CD4-positive, alpha-beta T cell treated with Interleukin-6 for 4 hours (primary cell): Measurements from ENCODE around the gene DPP10.
"Not testable (repeated sequence)": the region's sequence is repeated elsewhere in the genome, so short reads cannot be mapped to it uniquely, and the experiment has no call there.

Experiments used
- DNase-seq: peaks from one replicate; pipeline ENCODE4 v3.0.0-alpha.2; 2020; ENCODE audit warnings: mixed read lengths

Gene DPP10

GRCh38 chr2:114517580-114517979 is 75.1 kb downstream of the DPP10 start:
- DNase-seq: no peak

- DNase-seq: no peak
These were observed 76.3 kb downstream of the DPP10 start for GRCh38 chr2:114518738-114519137.

- not testable (repeated sequence) for DNase-seq
These were observed 80.2 kb downstream of the DPP10 start for GRCh38 chr2:114522612-114523011.

- DNase-seq: no peak
These were observed 83.5 kb downstream of the DPP10 start for GRCh38 chr2:114525955-114526354.

GRCh38 chr2:114526841-114527240 is 84.4 kb downstream of the DPP10 start:
- no peak for DNase-seq

GRCh38 chr2:114527330-114527983 is 85.0 kb downstream of the DPP10 start:
- no peak for DNase-seq

- DNase-seq: no peak
These were observed 92.0 kb downstream of the DPP10 start for GRCh38 chr2:114534116-114535084.

- no peak for DNase-seq
These were observed 95.3 kb downstream of the DPP10 start for GRCh38 chr2:114537777-114538176.

- DNase-seq: no peak
These were observed 100.3 kb downstream of the DPP10 start for GRCh38 chr2:114542695-114543094.

- DNase-seq: no peak
These were observed 100.9 kb downstream of the DPP10 start for GRCh38 chr2:114543236-114543766.

GRCh38 chr2:114545052-114545451 is 102.6 kb downstream of the DPP10 start:
- no peak for DNase-seq

GRCh38 chr2:114546531-114546930 is 104.1 kb downstream of the DPP10 start:
- no peak for DNase-seq

- no peak for DNase-seq
These were observed 105.7 kb downstream of the DPP10 start for GRCh38 chr2:114548151-114548550.

- no peak for DNase-seq
These were observed 107.9 kb downstream of the DPP10 start for GRCh38 chr2:114550364-114550763.

- DNase-seq: no peak
These were observed 108.7 kb downstream of the DPP10 start for GRCh38 chr2:114550895-114551793.

- DNase-seq: no peak
These were observed 110.6 kb downstream of the DPP10 start for GRCh38 chr2:114553027-114553426.

- no peak for DNase-seq
These were observed 126.7 kb downstream of the DPP10 start for GRCh38 chr2:114569166-114569565.

GRCh38 chr2:114577657-114578056 is 135.2 kb downstream of the DPP10 start:
- DNase-seq: no peak

- DNase-seq: no peak
These were observed 137.1 kb downstream of the DPP10 start for GRCh38 chr2:114579542-114579941.

- DNase-seq: no peak
These were observed 138.2 kb downstream of the DPP10 start for GRCh38 chr2:114580691-114581090.

- no peak for DNase-seq
These were observed 155.9 kb downstream of the DPP10 start for GRCh38 chr2:114598329-114598728.

GRCh38 chr2:114609203-114609602 is 166.8 kb downstream of the DPP10 start:
- no peak for DNase-seq

- DNase-seq: no peak
These were observed 167.4 kb downstream of the DPP10 start for GRCh38 chr2:114609801-114610200.
